SU-DHL-6 (cell line): ENCODE results near the gene SP2.

Experiments
- CTCF ChIP-seq: fragments of 200-600 bp; sonication (generic); IDR thresholded peaks from one replicate; pipeline ENCODE4 v1.5.1; 2017; ENCODE audit warnings: antibody characterized with exemption, mild to moderate bottlenecking, low read length, moderate library complexity; ENCODE audit not compliant: insufficient read depth, poor library complexity, severe bottlenecking
- EZH2phosphoT487 ChIP-seq: fragments of 200-600 bp; sonication (generic), shearing (Covaris generic); conservative IDR thresholded peaks from 2 replicates; pipeline ENCODE4 v1.6.1; 2018; ENCODE audit warnings: mild to moderate bottlenecking, antibody characterized with exemption, low read length, moderate library complexity, mixed read lengths

DNA sequence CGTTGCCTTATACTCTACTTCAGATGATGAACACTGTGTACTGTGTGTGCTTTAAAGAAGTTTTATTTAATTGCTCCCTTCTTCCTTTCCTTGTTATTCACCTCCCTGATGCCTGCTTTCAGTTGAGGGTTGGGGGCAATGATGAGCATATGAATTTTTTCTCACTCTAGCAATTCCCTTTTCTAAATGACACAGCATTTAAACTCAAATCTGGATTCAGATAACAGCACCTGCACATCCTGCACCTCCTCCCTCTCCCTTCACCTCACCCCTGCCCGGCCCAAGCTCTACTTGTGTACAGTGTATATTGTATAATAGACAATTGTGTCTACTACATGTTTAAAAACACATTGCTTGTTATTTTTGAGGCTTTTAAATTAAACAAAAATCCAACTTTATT, 32.4 kb downstream of the SP2 start:
- no peak for TF ChIP-seq CTCF
- TF ChIP-seq EZH2phosphoT487: no peak
